Activated T-cell treated with anti-CD3 and anti-CD28 coated beads, Interleukin-2, amount 50 U/mL, for 24 hours (primary cell): Measurements from ENCODE around the gene ASMTL.
A peak's percentile ranks its signal among the peaks of the same experiment; 100 is the strongest.
"Not testable (repeated sequence)": the region's sequence is repeated elsewhere in the genome, so short reads cannot be mapped to it uniquely, and the experiment has no call there.

ENCODE experiments used
- DNase-seq: peaks from one replicate; pipeline ENCODE4 v3.0.0-alpha.2; 2020
- H3K27ac Mint-ChIP-seq: 2 replicates; pipeline ENCODE4 v1.8.0; 2020; ENCODE audit warnings: mild to moderate bottlenecking, mixed read lengths
- H3K27me3 Mint-ChIP-seq: 2 replicates; pipeline ENCODE4 v1.8.0; 2020; ENCODE audit warnings: mixed read lengths
- H3K36me3 Mint-ChIP-seq: 2 replicates; pipeline ENCODE4 v1.8.0; 2020; ENCODE audit warnings: low read depth, mixed read lengths
- H3K4me1 Mint-ChIP-seq: 2 replicates; pipeline ENCODE4 v1.8.0; 2020; ENCODE audit warnings: low read depth, mixed read lengths
- H3K4me3 Mint-ChIP-seq: 2 replicates; pipeline ENCODE4 v1.8.0; 2020; ENCODE audit warnings: mild to moderate bottlenecking, moderate library complexity, mixed read lengths
- H3K9me3 Mint-ChIP-seq: 2 replicates; pipeline ENCODE4 v1.8.0; 2020; ENCODE audit warnings: mixed read lengths

The ASMTL gene

DNA sequence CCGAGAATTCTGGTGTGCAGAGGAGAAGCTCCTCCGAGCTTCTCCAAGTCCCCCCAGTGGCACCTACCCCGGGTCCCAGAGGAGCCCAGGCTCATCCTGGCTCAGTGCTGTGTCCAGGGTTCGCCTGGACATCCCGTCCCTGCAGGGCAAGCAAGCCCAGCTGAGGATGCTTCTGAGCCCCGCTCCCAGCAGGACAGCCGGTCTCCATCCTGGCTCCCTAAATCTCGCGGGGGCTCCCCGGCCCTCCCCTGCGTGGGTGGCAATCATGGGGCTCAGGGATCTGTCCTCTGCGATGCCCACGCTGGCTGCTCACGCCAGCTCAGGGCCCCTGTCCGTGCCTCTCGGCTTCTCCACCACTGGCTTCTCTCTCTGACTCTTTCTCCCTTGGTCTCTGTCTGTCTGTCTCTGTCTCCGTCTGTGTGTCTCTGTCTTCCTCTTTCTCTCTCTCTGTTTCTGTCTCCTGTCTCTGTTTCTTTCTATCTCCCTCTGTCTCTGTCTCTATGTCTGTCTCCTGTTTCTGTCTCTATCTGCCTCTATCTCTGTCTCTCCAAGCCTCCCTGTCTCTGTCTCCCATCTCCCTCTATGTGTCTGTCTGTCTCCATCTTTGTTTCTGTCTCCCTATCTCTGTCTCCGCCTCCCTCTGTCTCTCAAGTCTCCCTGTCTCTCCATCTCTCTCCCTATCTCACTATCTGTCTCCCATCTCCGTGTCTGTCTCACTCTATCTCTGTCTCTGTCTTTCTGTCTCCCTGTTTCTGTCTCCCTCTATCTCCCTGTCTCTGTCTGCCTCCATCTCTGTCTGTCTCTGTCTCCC is 33.0 kb downstream of the ASMTL start:
- H3K27ac Mint-ChIP-seq = peak overlapping the region; percentile 61
- H3K36me3 Mint-ChIP-seq = peaks cover 40% of the 10 kb centered on the region

DNA sequence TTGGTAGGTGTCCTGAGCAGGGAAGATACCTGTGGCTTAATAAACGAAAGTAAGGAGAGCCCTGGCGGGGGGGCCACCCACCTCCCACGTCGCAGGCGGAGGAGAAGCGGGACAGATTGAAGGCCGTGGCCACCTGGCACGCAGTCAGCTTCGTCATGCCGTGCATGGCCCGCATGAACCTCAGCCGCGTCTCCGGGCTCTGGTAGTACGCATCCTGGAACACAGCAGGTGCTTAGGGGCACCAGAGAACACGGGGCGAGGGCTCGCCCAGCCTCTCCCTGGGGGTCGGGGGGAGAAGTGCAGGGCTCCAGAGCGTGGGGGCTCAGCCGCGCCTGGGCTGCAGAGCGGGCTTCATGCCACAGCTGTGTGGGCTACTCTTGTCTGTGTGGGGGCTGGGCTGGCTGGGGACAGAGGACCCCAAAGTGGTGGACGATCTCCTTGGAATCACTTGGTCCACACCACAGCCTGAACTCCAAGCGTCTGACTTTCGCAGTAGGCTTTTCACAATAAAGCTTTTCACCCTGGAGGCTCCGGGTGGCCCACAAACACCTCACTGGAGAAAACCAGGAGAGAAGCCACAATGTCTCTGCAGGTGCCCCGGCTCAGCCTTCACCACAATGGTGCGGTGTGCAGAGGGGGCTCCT is 33.7 kb downstream of the ASMTL start:
- Mint-ChIP-seq H3K4me3 (no peak overlapping the region), H3K4me1 (no peaks in the 10 kb centered on the region), H3K27me3 (no peaks in the 10 kb centered on the region), H3K27ac (no peak overlapping the region), H3K9me3 (peaks cover 11% of the 10 kb centered on the region), H3K36me3 (peaks cover 41% of the 10 kb centered on the region)
- peak; percentile 30 for DNase-seq

More for the DNA sequence above, 33.0 kb downstream of the ASMTL start:
- no peaks in the 10 kb centered on the region for H3K4me1 Mint-ChIP-seq
- peak; percentile 29 for DNase-seq
- peaks cover 11% of the 10 kb centered on the region for H3K9me3 Mint-ChIP-seq
- H3K27me3 Mint-ChIP-seq = no peaks in the 10 kb centered on the region
- H3K4me3 Mint-ChIP-seq = no peak overlapping the region

DNA sequence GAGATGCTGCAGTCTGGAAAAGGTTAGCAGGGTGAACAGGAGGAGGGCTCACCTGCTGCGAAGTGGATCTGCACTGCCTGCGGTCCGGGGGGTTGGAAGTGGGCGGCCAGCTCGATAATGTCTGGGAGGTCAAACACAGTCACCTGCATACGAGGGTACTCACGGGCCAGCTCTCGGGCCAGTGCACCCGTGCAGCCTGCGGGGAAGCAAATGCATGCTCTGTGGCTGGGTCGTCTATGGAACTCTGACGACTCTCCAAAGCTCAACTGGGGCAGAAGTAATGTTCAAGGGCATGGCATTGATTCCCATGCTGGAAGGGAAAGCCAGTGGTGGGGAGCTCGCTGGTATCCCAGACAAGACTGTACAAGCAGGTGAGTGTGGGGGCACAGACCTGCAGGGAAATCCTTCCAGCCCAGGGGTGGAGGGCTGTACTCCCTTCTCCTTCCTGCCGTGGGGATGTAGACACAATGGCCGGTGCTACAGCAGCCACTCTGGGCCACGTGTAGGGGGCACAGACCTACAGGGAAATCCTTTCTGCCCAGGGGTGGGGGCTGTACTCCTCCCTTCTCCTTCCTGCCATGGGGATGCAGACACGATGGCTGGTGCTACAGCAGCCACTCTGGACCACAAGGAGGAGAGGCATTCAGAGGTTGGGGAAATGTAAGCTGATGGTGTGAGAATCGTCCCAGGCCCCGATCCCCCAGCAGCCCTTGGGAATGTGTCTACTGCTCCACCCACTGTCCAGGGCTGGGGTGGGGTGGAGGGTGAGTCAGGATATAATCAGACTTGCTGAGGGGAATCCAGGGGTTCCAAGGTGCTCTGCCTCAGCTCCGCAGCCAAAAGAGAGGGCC is 34.6 kb downstream of the ASMTL start:
- Mint-ChIP-seq H3K4me3 (no peak overlapping the region), H3K4me1 (no peaks in the 10 kb centered on the region), H3K27ac (no peak overlapping the region), H3K36me3 (peaks cover 43% of the 10 kb centered on the region), H3K9me3 (peaks cover 11% of the 10 kb centered on the region), H3K27me3 (no peaks in the 10 kb centered on the region)
- peak; percentile 28 for DNase-seq

DNA sequence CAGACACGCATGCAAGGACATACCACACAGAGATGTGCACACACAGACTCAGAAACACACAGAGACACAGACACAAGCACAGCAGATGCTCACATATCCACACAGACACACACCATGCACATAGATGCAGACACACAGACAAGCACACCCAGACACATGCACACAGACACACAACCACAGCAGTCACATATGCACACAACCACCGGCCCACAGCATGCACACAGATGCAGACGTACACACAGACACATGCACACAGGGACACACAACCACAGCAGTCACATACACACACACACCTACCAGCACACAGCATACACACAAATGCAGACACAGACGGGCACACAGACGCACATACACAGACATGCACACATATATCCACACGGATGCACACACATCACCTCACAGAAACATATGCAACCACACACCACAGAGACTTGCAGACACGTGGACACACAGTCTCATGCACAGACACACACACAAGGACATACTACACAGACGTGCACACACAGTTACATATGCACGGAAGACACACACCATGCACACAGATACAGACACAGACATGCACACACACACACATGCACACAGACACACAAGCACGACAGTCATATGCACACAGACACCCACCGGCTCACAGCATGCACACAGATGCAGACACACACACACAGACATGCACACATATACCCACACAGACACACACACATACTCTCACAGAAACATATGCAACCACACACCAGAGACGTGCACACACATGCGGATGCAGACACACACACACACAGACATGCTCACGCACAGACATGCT is 35.5 kb downstream of the ASMTL start:
- peak; percentile 25 for DNase-seq
- no peaks in the 10 kb centered on the region for H3K4me1 Mint-ChIP-seq
- peaks cover 43% of the 10 kb centered on the region for H3K36me3 Mint-ChIP-seq
- H3K9me3 Mint-ChIP-seq = peaks cover 8% of the 10 kb centered on the region
- no peak overlapping the region for H3K27ac Mint-ChIP-seq
- no peak overlapping the region for H3K4me3 Mint-ChIP-seq
- no peaks in the 10 kb centered on the region for H3K27me3 Mint-ChIP-seq

DNA sequence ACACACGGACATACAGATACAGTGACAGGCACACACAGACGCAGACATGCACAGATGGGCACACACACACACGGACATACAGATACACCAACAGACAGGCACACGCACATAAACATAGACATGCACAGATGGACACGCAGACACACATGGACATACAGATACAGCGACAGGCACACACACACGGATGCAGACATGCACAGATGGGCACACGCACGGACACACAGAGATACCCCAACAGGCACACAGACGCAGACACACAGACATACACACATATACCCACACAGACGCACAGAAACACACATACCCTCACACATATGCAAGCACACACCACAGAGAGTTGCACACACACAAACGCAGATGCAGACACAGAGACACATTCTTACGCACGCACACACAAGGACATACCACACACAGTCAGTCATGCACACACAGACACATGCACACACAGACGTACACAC is 36.4 kb downstream of the ASMTL start:
- Mint-ChIP-seq H3K9me3 (no peaks in the 10 kb centered on the region), H3K36me3 (peaks cover 43% of the 10 kb centered on the region), H3K4me3 (no peak overlapping the region), H3K27ac (no peak overlapping the region), H3K27me3 (no peaks in the 10 kb centered on the region), H3K4me1 (no peaks in the 10 kb centered on the region)
- DNase-seq = no peak

DNA sequence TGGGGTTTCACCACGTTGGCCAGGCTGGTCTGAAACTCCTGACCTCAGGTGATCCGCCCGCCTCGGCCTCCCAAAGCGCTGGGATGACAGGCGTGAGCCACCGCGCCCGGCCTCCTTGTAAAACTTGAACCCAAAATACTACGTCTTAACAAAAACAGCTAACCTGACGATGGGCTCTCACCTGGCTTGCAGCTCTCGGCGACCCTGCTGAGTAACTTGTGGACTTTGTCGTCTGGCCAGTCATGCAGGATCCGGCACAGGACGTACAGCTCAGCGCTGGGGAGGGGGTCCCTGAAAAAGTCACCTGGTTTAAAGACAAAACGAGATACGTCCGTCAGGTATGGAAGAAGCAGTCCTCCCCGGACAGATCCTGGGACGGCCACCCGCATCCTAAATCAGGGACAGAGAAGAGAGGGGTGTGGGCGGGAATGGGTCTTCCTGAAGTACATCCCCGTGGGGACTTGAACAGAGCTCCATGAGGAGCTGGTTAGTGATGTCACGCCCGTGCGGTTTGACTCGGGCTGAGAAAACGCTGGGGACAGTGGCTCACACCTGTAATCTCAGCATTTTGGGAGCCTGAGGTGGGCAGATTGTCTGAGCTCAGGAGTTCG is 40.1 kb downstream of the ASMTL start:
- H3K27ac Mint-ChIP-seq = no peak overlapping the region
- H3K4me1 Mint-ChIP-seq = no peaks in the 10 kb centered on the region
- peak; percentile 28 for DNase-seq
- no peak overlapping the region for H3K4me3 Mint-ChIP-seq
- H3K36me3 Mint-ChIP-seq = peaks cover 50% of the 10 kb centered on the region
- H3K9me3 Mint-ChIP-seq = no peaks in the 10 kb centered on the region
- no peaks in the 10 kb centered on the region for H3K27me3 Mint-ChIP-seq

DNA sequence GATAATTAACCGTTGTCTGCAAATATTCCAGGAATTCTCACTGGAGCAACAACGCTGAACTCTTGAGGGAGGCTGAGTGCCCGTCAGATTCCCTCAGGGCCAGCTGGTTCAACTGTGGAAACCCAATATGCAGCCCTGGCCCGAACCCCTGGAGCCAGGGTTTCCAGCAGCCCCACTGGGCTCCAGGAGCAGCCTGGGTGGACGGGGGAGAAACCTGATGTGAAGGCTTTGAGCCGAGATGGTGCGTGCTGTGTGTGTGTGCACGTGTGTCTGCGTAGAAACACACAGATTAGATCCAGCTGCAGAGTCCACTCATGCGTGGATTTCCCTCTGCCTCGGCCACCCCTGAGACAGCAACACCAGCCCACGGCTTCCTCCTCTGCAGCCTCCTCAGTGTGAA is 41.4 kb downstream of the ASMTL start:
- no peaks in the 10 kb centered on the region for H3K9me3 Mint-ChIP-seq
- no peaks in the 10 kb centered on the region for H3K4me1 Mint-ChIP-seq
- peaks cover 50% of the 10 kb centered on the region for H3K36me3 Mint-ChIP-seq
- no peaks in the 10 kb centered on the region for H3K27me3 Mint-ChIP-seq
- H3K27ac Mint-ChIP-seq = peak overlapping the region; percentile 40
- peak; percentile 23 for DNase-seq
- no peak overlapping the region for H3K4me3 Mint-ChIP-seq

DNA sequence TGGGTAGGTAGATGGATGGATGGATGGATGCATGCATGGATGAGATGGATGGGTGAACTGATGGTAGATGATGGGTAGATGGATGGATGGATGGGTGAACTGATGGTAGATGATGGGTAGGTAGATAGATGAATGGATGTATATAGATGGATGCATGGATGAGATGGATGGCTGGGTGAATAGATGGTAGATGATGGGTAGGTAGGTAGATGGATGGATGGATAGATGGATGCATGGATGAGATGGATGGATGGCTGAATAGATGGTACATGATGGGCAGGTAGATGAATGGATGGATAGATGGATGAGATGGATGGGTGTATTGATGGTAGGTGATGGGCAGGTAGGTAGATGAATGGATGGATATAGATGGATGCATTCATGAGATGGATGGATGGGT is 45.7 kb downstream of the ASMTL start:
- Mint-ChIP-seq H3K4me3 (no peak overlapping the region), H3K9me3 (no peaks in the 10 kb centered on the region), H3K27ac (no peak overlapping the region), H3K36me3 (peaks cover 18% of the 10 kb centered on the region), H3K27me3 (no peaks in the 10 kb centered on the region), H3K4me1 (no peaks in the 10 kb centered on the region)
- DNase-seq = no peak

DNA sequence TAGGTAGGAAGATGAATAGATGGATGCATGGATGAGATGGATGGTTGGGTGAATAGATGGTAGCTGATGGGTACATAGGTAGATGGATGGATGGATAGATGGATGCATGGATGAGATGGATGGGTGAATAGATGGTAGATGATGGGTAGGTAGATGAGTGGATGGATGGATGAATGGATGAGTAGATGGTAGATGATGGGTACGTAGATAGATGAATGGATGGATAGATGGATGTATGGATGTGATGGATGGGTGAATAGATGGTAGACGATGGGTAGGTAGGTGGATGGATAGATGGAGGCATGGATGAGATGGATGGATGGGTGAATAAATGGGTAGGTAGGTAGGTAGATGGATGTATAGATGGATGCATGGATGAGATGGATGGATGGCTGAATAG is 46.9 kb downstream of the ASMTL start:
- H3K4me1 Mint-ChIP-seq, DNase-seq, H3K4me3 Mint-ChIP-seq, H3K27ac Mint-ChIP-seq, H3K27me3 Mint-ChIP-seq, H3K9me3 Mint-ChIP-seq: not testable (repeated sequence)
- H3K36me3 Mint-ChIP-seq = peaks cover 17% of the 10 kb centered on the region

DNA sequence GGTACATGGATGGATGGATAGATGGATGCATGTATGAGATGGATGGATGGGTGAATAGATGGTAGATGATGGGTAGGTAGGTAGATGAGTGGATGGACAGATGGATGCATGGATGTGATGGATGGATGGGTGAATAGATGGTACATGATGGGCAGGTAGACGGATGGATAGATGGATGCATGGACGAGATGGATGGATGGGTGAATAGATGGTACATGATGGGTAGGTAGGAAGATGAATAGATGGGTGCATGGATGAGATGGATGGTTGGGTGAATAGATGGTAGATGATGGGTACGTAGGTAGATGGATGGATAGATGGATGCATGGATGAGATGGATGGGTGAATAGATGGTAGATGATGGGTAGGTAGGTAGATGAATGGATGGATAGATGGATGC is 48.8 kb downstream of the ASMTL start:
- DNase-seq, H3K27ac Mint-ChIP-seq, H3K27me3 Mint-ChIP-seq, H3K4me3 Mint-ChIP-seq, H3K9me3 Mint-ChIP-seq, H3K4me1 Mint-ChIP-seq: not testable (repeated sequence)
- peaks cover 29% of the 10 kb centered on the region for H3K36me3 Mint-ChIP-seq

DNA sequence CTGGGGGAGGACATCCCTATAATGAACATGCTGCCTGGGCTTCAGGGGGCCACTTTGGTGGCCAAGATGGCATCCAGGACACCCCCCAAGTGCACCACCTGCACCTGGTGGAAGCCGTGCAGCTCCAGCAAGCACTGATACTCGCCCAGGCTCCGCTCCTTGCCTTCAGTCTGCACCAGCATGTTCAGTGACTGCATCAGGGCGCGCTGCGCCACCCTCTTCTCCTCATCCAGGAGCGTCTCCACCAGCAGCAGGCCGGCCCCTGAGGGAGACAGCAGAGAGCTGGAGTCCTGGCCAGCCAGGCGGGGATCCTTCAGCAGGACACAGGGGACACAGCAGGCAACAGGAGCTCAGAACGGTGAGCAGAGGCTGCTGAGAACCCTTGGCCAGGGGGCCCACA is 49.5 kb downstream of the ASMTL start:
- Mint-ChIP-seq H3K4me3 (no peak overlapping the region), H3K36me3 (peaks cover 36% of the 10 kb centered on the region)

DNA sequence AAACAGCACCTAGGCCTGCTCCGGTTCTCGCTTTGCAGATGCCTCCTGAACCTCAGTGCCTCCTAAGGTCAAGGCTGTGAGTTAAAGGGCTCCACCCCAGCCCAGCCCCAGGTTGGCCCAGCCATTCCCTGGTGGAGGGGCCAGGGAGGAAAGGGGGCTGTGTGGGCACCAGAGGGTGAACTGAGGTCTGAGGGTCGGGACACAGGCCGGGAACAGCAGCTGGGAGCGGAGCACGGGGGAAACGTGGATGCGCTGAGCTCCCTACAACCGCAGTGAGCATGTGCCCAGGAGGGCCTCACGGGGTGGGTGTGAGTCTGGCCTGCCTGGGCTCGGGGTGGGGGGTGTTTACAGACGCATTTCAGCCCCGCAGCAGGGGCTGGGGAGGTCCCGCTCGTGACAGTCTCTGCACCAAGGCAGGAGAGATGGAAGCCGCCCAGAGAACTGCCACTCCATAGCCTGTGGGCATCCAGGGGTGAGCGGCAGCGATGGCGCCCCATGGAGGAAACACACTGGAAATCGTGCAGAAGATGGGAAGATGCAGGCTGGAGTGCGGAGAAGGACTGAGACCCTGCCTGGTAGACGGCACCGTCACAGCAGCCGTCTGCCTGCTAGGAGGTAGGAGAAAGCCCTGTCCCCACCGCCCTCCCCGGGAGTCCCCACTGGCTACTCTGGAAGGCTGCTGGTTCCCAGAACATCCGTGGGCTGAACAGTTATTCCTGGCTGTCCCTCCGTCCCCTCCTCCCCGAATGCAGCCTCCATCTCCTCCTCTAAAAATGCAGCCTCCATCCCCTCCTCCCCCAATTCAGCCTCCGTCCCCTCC is 50.9 kb downstream of the ASMTL start:
- H3K4me1 Mint-ChIP-seq = no peaks in the 10 kb centered on the region
- H3K4me3 Mint-ChIP-seq = no peak overlapping the region
- H3K27ac Mint-ChIP-seq = peak overlapping the region; percentile 38
- H3K27me3 Mint-ChIP-seq = no peaks in the 10 kb centered on the region
- peaks cover 49% of the 10 kb centered on the region for H3K36me3 Mint-ChIP-seq
- peak; percentile 30 for DNase-seq
- H3K9me3 Mint-ChIP-seq = no peaks in the 10 kb centered on the region

More for the DNA sequence above, 49.5 kb downstream of the ASMTL start:
- no peaks in the 10 kb centered on the region for H3K9me3 Mint-ChIP-seq
- no peaks in the 10 kb centered on the region for H3K4me1 Mint-ChIP-seq
- no peaks in the 10 kb centered on the region for H3K27me3 Mint-ChIP-seq
- no peak overlapping the region for H3K27ac Mint-ChIP-seq
- peak; percentile 25 for DNase-seq
